ENCODE measurements around the gene SUB1.
"Not testable (repeated sequence)": the region's sequence is repeated elsewhere in the genome, so short reads cannot be mapped to it uniquely, and the experiment has no call there.

The SUB1 gene

GRCh38 chr5:32585446-32586275, at the start of gene SUB1:
TSS of gene SUB1 (plus strand) at chr5:32585557. CDS start at chr5:32588513, 2,956 bp downstream.
- peak; percentile 95 for DNase-seq

GRCh38 chr5:32536246-32536645, 49.1 kb upstream of the SUB1 start:
- peak; percentile 14 for DNase-seq

GRCh38 chr5:32537437-32538029, 47.8 kb upstream of the SUB1 start:
- DNase-seq = peak; percentile 77

GRCh38 chr5:32538031-32538547, 47.3 kb upstream of the SUB1 start:
- peak; percentile 80 for DNase-seq

- no peak for DNase-seq
Measured at GRCh38 chr5:32539981-32540845, 45.1 kb upstream of the SUB1 start.

- DNase-seq = no peak
Measured at GRCh38 chr5:32541241-32541640, 44.1 kb upstream of the SUB1 start.

- DNase-seq = peak; percentile 89
Measured at GRCh38 chr5:32542216-32543059, 42.9 kb upstream of the SUB1 start.

GRCh38 chr5:32543291-32543690, 42.1 kb upstream of the SUB1 start:
- no peak for DNase-seq

- no peak for DNase-seq
Measured at GRCh38 chr5:32545102-32545800, 40.1 kb upstream of the SUB1 start.

- no peak for DNase-seq
Measured at GRCh38 chr5:32551194-32551593, 34.2 kb upstream of the SUB1 start.

- no peak for DNase-seq
Measured at GRCh38 chr5:32551865-32552264, 33.5 kb upstream of the SUB1 start.

GRCh38 chr5:32552491-32552890, 32.9 kb upstream of the SUB1 start:
- not testable (repeated sequence) for DNase-seq

- DNase-seq = no peak
Measured at GRCh38 chr5:32552936-32553335, 32.4 kb upstream of the SUB1 start.

GRCh38 chr5:32554181-32554780, 31.1 kb upstream of the SUB1 start:
- DNase-seq = not testable (repeated sequence)

- not testable (repeated sequence) for DNase-seq
Measured at GRCh38 chr5:32556543-32556942, 28.8 kb upstream of the SUB1 start.

- no peak for DNase-seq
Measured at GRCh38 chr5:32559411-32559810, 25.9 kb upstream of the SUB1 start.

GRCh38 chr5:32559921-32560320, 25.4 kb upstream of the SUB1 start:
- no peak for DNase-seq

GRCh38 chr5:32562056-32562455, 23.3 kb upstream of the SUB1 start:
- DNase-seq = no peak

- DNase-seq = no peak
Measured at GRCh38 chr5:32562843-32563242, 22.5 kb upstream of the SUB1 start.

GRCh38 chr5:32563614-32564013, 21.7 kb upstream of the SUB1 start:
- DNase-seq = no peak

- no peak for DNase-seq
Measured at GRCh38 chr5:32565145-32565544, 20.2 kb upstream of the SUB1 start.

Measured in activated CD4-positive, alpha-beta T cell treated with anti-CD3 and anti-CD28 coated beads, Interleukin-2, Interleukin-6, amounts not matched to agents 100 ng/mL and 50 ng/mL, durations not matched to agents 16 hours and 8 hours (primary cell).